ENCODE results near the gene FTH1. TPM values are rescaled to one million over a fixed set of nuclear protein-coding genes. Genes with fewer than 3 reads are reported as not detected.

The FTH1 gene
- total RNA-seq, 2 donors from 2014 or later = 5,097 to 40,662 TPM

- no peak for DNase-seq (ENCODE audit: low spot score)
- ATAC-seq = peak; percentile 0
- Mint-ChIP-seq H3K27me3 (no peaks in the 10 kb centered on the region), H3K36me3 (peaks cover 33% of the 10 kb centered on the region), H3K9me3 (no peaks in the 10 kb centered on the region), H3K4me3 (peak overlapping the region; percentile 89), H3K4me1 (ENCODE audit: low read depth in 2 of 2) (peaks cover 46% of the 10 kb centered on the region in 2 donors), H3K27ac (peak overlapping the region; percentile 89 to 95)
Observed at GRCh38 chr11:61964058-61964665, 3.3 kb downstream of the FTH1 start.

GRCh38 chr11:61963282-61964057 is 4.0 kb downstream of the FTH1 start:
- ATAC-seq = peak; percentile 45 to 51
- H3K9me3 Mint-ChIP-seq = no peaks in the 10 kb centered on the region
- H3K27ac Mint-ChIP-seq = peak overlapping the region; percentile 89 to 95
- peaks cover 43 to 45% of the 10 kb centered on the region in 2 donors for H3K4me1 Mint-ChIP-seq (ENCODE audit: low read depth in 2 of 2)
- peak; percentile 84 for DNase-seq (ENCODE audit: low spot score)
- H3K36me3 Mint-ChIP-seq = peaks cover 29% of the 10 kb centered on the region
- H3K4me3 Mint-ChIP-seq = peak overlapping the region; percentile 89
- no peaks in the 10 kb centered on the region for H3K27me3 Mint-ChIP-seq

GRCh38 chr11:61963016-61963281 is 4.5 kb downstream of the FTH1 start:
- Mint-ChIP-seq H3K27ac (peak overlapping the region; percentile 89 to 95), H3K9me3 (no peaks in the 10 kb centered on the region), H3K4me3 (peak overlapping the region; percentile 89), H3K27me3 (no peaks in the 10 kb centered on the region), H3K4me1 (ENCODE audit: low read depth in 2 of 2) (peaks cover 39 to 40% of the 10 kb centered on the region in 2 donors), H3K36me3 (peaks cover 29% of the 10 kb centered on the region)
- ATAC-seq (no peak), DNase-seq (ENCODE audit: low spot score) (no peak)

GRCh38 chr11:61962213-61963015 is 5.0 kb downstream of the FTH1 start:
- ATAC-seq (peak in 1 of 2 donors; percentile 1), DNase-seq (ENCODE audit: low spot score) (no peak)
- peaks cover 39 to 40% of the 10 kb centered on the region in 2 donors for H3K4me1 Mint-ChIP-seq (ENCODE audit: low read depth in 2 of 2)
- H3K27ac Mint-ChIP-seq = peak overlapping the region; percentile 89 to 95
- H3K36me3 Mint-ChIP-seq = peaks cover 29% of the 10 kb centered on the region
- no peaks in the 10 kb centered on the region for H3K9me3 Mint-ChIP-seq
- H3K4me3 Mint-ChIP-seq = peak overlapping the region; percentile 89
- no peaks in the 10 kb centered on the region for H3K27me3 Mint-ChIP-seq

- Mint-ChIP-seq H3K36me3 (peaks cover 28% of the 10 kb centered on the region), H3K27me3 (no peaks in the 10 kb centered on the region), H3K27ac (peak overlapping the region; percentile 89 to 95), H3K4me3 (peak overlapping the region; percentile 34), H3K4me1 (ENCODE audit: low read depth in 2 of 2) (peaks cover 39 to 40% of the 10 kb centered on the region in 2 donors), H3K9me3 (no peaks in the 10 kb centered on the region)
- DNase-seq (ENCODE audit: low spot score) (no peak), ATAC-seq (no peak)
Observed at GRCh38 chr11:61961570-61962212, 5.7 kb downstream of the FTH1 start.

- H3K4me3 Mint-ChIP-seq = no peak overlapping the region
- peak overlapping the region in 1 of 2 donors; percentile 95 for H3K27ac Mint-ChIP-seq
- no peaks in the 10 kb centered on the region for H3K9me3 Mint-ChIP-seq
- H3K4me1 Mint-ChIP-seq (ENCODE audit: low read depth in 2 of 2) = peaks cover 39 to 40% of the 10 kb centered on the region in 2 donors
- ATAC-seq (no peak), DNase-seq (ENCODE audit: low spot score) (no peak)
- no peaks in the 10 kb centered on the region for H3K27me3 Mint-ChIP-seq
- peaks cover 22% of the 10 kb centered on the region for H3K36me3 Mint-ChIP-seq
Observed at GRCh38 chr11:61960532-61960931, 6.9 kb downstream of the FTH1 start.

GRCh38 chr11:61959678-61960077 is 7.8 kb downstream of the FTH1 start:
- peak; percentile 8 for DNase-seq (ENCODE audit: low spot score)
- no peak for ATAC-seq
- H3K9me3 Mint-ChIP-seq = no peaks in the 10 kb centered on the region
- H3K27me3 Mint-ChIP-seq = no peaks in the 10 kb centered on the region
- peak overlapping the region in 1 of 2 donors; percentile 61 for H3K27ac Mint-ChIP-seq
- H3K4me1 Mint-ChIP-seq (ENCODE audit: low read depth in 2 of 2) = peaks cover 30 to 36% of the 10 kb centered on the region in 2 donors
- peaks cover 14% of the 10 kb centered on the region for H3K36me3 Mint-ChIP-seq
- no peak overlapping the region for H3K4me3 Mint-ChIP-seq

GRCh38 chr11:61959114-61959513 is 8.3 kb downstream of the FTH1 start:
- no peaks in the 10 kb centered on the region for H3K9me3 Mint-ChIP-seq
- no peak for ATAC-seq
- H3K36me3 Mint-ChIP-seq = peaks cover 8% of the 10 kb centered on the region
- DNase-seq (ENCODE audit: low spot score) = peak; percentile 37
- H3K4me3 Mint-ChIP-seq = no peak overlapping the region
- peaks cover 26 to 38% of the 10 kb centered on the region in 2 donors for H3K4me1 Mint-ChIP-seq (ENCODE audit: low read depth in 2 of 2)
- peak overlapping the region in 1 of 2 donors; percentile 61 for H3K27ac Mint-ChIP-seq
- H3K27me3 Mint-ChIP-seq = peaks cover 2 to 4% of the 10 kb centered on the region in 2 donors

GRCh38 chr11:61958590-61958989 is 8.8 kb downstream of the FTH1 start:
- Mint-ChIP-seq H3K4me3 (no peak overlapping the region), H3K4me1 (ENCODE audit: low read depth in 2 of 2) (peaks cover 21 to 34% of the 10 kb centered on the region in 2 donors), H3K9me3 (no peaks in the 10 kb centered on the region), H3K27ac (peak overlapping the region in 1 of 2 donors; percentile 61), H3K27me3 (peaks cover 2 to 5% of the 10 kb centered on the region in 2 donors), H3K36me3 (peaks cover 3% of the 10 kb centered on the region)
- ATAC-seq (no peak), DNase-seq (ENCODE audit: low spot score) (no peak)

- H3K4me3 Mint-ChIP-seq = no peak overlapping the region
- peaks cover 2 to 5% of the 10 kb centered on the region in 2 donors for H3K27me3 Mint-ChIP-seq
- H3K36me3 Mint-ChIP-seq = no peaks in the 10 kb centered on the region
- ATAC-seq = no peak
- H3K4me1 Mint-ChIP-seq (ENCODE audit: low read depth in 2 of 2) = peaks cover 11 to 24% of the 10 kb centered on the region in 2 donors
- peak; percentile 57 for DNase-seq (ENCODE audit: low spot score)
- no peak overlapping the region for H3K27ac Mint-ChIP-seq
- no peaks in the 10 kb centered on the region for H3K9me3 Mint-ChIP-seq
Observed at GRCh38 chr11:61957021-61957770, 10.2 kb downstream of the FTH1 start.

- Mint-ChIP-seq H3K4me1 (ENCODE audit: low read depth in 2 of 2) (peaks cover 6 to 18% of the 10 kb centered on the region in 2 donors), H3K27me3 (peaks cover 2 to 5% of the 10 kb centered on the region in 2 donors), H3K9me3 (no peaks in the 10 kb centered on the region), H3K4me3 (no peak overlapping the region), H3K36me3 (no peaks in the 10 kb centered on the region), H3K27ac (peak overlapping the region in 1 of 2 donors; percentile 39)
- no peak for ATAC-seq
- DNase-seq (ENCODE audit: low spot score) = peak; percentile 49
Observed at GRCh38 chr11:61956191-61957020, 11.0 kb downstream of the FTH1 start.

- Mint-ChIP-seq H3K4me1 (ENCODE audit: low read depth in 2 of 2) (peaks cover 6 to 14% of the 10 kb centered on the region in 2 donors), H3K27me3 (peaks cover 2 to 5% of the 10 kb centered on the region in 2 donors), H3K9me3 (no peaks in the 10 kb centered on the region), H3K27ac (peak overlapping the region in 1 of 2 donors; percentile 82), H3K4me3 (peak overlapping the region; percentile 45), H3K36me3 (no peaks in the 10 kb centered on the region)
- DNase-seq (ENCODE audit: low spot score) (peak; percentile 60), ATAC-seq (peak; percentile 22 to 47)
Observed at GRCh38 chr11:61955422-61956135, 11.9 kb downstream of the FTH1 start.

Data from natural killer cell treated with Interleukin-12 subunit alpha and Interleukin-12 subunit beta and Interleukin-15 and Interleukin-18, amount 100 ng/mL, for 72 hours (primary cell).